T-cell (primary cell): ENCODE data around the gene AMDHD1. TPM values are rescaled to one million over a fixed set of nuclear protein-coding genes. Genes with fewer than 3 reads are reported as not detected.
A peak's percentile ranks its signal among the peaks of the same experiment; 100 is the strongest.

ENCODE experiments used
- ATAC-seq, 4 experiments: fragments of 200-7000 bp in 3 of 4; fragments of 150-1000 bp in 1 of 4; cut with Tn5 transposase; replicated peaks in 1 of 4; 1 replicate in 3 of 4; 2 replicates in 1 of 4; pipeline ENCODE4 v1.10.0; 2021; ENCODE audit warnings: moderate library complexity in 3 of 4, mild to moderate bottlenecking in 2 of 4, moderate number of reproducible peaks in 1 of 4
- CTCF ChIA-PET, 2 donors: fragments of 300-600 bp; sonication (Branson Sonifier 250); formaldehyde crosslinking; loops; one replicate each; lab custom pipeline; 2022; ENCODE audit warnings: antibody characterized with exemption in 2 of 2; lab: Charles Lee
- POLR2A ChIA-PET, 2 donors: fragments of 300-600 bp; sonication (Branson Sonifier 250); formaldehyde crosslinking; loops; one replicate each; lab custom pipeline; 2022; ENCODE audit warnings: antibody characterized with exemption in 2 of 2; lab: Charles Lee
- DNase-seq, 35 experiments: peaks; one replicate each; pipeline versions ENCODE4 v3.0.0 to v3.0.0-alpha.2; 2013 to 2023
- H3K27ac ChIP-seq: one replicate; pipeline ENCODE4 v1.5.1; 2013; ENCODE audit warnings: low read length
- H3K27me3 ChIP-seq, 2 experiments: replicated peaks in 1 of 2; 1 replicate in 1 of 2; 2 replicates in 1 of 2; pipeline versions ENCODE4 v1.6.1 to v1.7.0; 2013; ENCODE audit warnings: low read length in 1 of 2, mixed read lengths in 1 of 2; ENCODE audit not compliant: control insufficient read depth in 2 of 2, insufficient read depth in 2 of 2; ENCODE audit errors: extremely low read depth in 1 of 2
- H3K36me3 ChIP-seq, 2 donors: 1 replicate in 1 of 2; 2 replicates in 1 of 2; pipeline versions ENCODE4 v1.6.1 to v1.7.0; 2013; ENCODE audit warnings: low read length in 1 of 2; ENCODE audit not compliant: control insufficient read depth in 2 of 2, insufficient read depth in 1 of 2; ENCODE audit errors: extremely low read depth in 1 of 2
- H3K4me1 ChIP-seq, 2 experiments: 1 replicate in 1 of 2; 2 replicates in 1 of 2; pipeline versions ENCODE4 v1.6.1 to v1.7.0; 2013; ENCODE audit warnings: low read length in 2 of 2, mixed read lengths in 1 of 2; ENCODE audit not compliant: insufficient read depth in 2 of 2, control insufficient read depth in 1 of 2; ENCODE audit errors: extremely low read depth in 1 of 2
- H3K4me3 ChIP-seq, 2 donors: 1 replicate in 1 of 2; 2 replicates in 1 of 2; pipeline versions ENCODE4 v1.5.1 to v1.7.0; 2013; ENCODE audit warnings: mild to moderate bottlenecking in 2 of 2, low read length in 1 of 2, moderate library complexity in 1 of 2; ENCODE audit not compliant: control insufficient read depth in 1 of 2; ENCODE audit errors: extremely low read depth in 1 of 2
- H3K9me3 ChIP-seq: 2 replicates; pipeline ENCODE4 v1.7.0; 2013
- H3K27ac Mint-ChIP-seq, 2 donors: one replicate each; pipeline ENCODE4 v1.8.0; 2020 to 2021; ENCODE audit warnings: mild to moderate bottlenecking in 2 of 2, mixed read lengths in 2 of 2
- H3K27me3 Mint-ChIP-seq, 2 donors: one replicate each; pipeline ENCODE4 v1.8.0; 2021 to 2022; ENCODE audit warnings: mixed read lengths in 2 of 2
- H3K36me3 Mint-ChIP-seq: one replicate; pipeline ENCODE4 v1.8.0; 2021; ENCODE audit warnings: mixed read lengths
- H3K4me1 Mint-ChIP-seq, 3 donors: one replicate each; pipeline ENCODE4 v1.8.0; 2020 to 2022; ENCODE audit warnings: mixed read lengths in 3 of 3, mild to moderate bottlenecking in 1 of 3
- H3K4me3 Mint-ChIP-seq, 3 donors: one replicate each; pipeline ENCODE4 v1.8.0; 2020 to 2022; ENCODE audit warnings: mild to moderate bottlenecking in 3 of 3, mixed read lengths in 3 of 3, moderate library complexity in 3 of 3
- H3K9me3 Mint-ChIP-seq, 3 donors: one replicate each; pipeline ENCODE4 v1.8.0; 2020 to 2022; ENCODE audit warnings: mixed read lengths in 3 of 3
- WGBS: methylation state at CpG from one replicate; pipeline ENCODE4 v1.1.5; 2013; ENCODE audit warnings: missing lambda C conversion rate; ENCODE audit not compliant: insufficient coverage; 5-methylcytosine and 5-hydroxymethylcytosine counted together
- total RNA-seq, 35 experiments: library from RNA in 6 of 35; stranded (reverse) in 6 of 35; fragments of 120-200 nt in 1 of 35; gene quantifications; one replicate each; pipeline versions ENCODE4 v1.2.1 to v1.2.4 and lab custom pipeline; 2013 to 2026

Gene AMDHD1
- total RNA-seq, 5 donors from 2014 or later (not counting 1 experiment from before 2014, with no cell fraction given): 0.40 to 2.6 (median 1.2) TPM

- Mint-ChIP-seq H3K4me3 (peak overlapping the region; percentile 91 to 96 (median 94)), H3K9me3 (no peaks in the 10 kb centered on the region), H3K4me1 (peaks cover 5 to 12% (median 9%) of the 10 kb centered on the region in 3 donors), H3K36me3 (no peaks in the 10 kb centered on the region), H3K27ac (peak overlapping the region in 1 of 2 donors; percentile 73), H3K27me3 (no peaks in the 10 kb centered on the region)
- ChIA-PET POLR2A (no interaction called here), CTCF (interaction anchor here (0.9 to 3.4 kb wide), 6 partner anchors 9 to 573 kb away, joined by 3 to 16 read pairs (median 4); no protein-coding TSS in a partner anchor)
- Histone ChIP-seq H3K9me3 (no peaks in the 10 kb centered on the region), H3K36me3 (no peaks in the 10 kb centered on the region), H3K27ac (no peak overlapping the region), H3K4me1 (peaks cover 0 to 15% of the 10 kb centered on the region in 2 experiments), H3K4me3 (no peak overlapping the region), H3K27me3 (no peaks in the 10 kb centered on the region)
- ATAC-seq: no peak
- 87% methylated on average over 3 of the region's 10 CpGs for WGBS
- DNase-seq: no peak
These were observed 1.1 kb downstream of the AMDHD1 start for GRCh38 chr12:95944108-95944704.

DNA sequence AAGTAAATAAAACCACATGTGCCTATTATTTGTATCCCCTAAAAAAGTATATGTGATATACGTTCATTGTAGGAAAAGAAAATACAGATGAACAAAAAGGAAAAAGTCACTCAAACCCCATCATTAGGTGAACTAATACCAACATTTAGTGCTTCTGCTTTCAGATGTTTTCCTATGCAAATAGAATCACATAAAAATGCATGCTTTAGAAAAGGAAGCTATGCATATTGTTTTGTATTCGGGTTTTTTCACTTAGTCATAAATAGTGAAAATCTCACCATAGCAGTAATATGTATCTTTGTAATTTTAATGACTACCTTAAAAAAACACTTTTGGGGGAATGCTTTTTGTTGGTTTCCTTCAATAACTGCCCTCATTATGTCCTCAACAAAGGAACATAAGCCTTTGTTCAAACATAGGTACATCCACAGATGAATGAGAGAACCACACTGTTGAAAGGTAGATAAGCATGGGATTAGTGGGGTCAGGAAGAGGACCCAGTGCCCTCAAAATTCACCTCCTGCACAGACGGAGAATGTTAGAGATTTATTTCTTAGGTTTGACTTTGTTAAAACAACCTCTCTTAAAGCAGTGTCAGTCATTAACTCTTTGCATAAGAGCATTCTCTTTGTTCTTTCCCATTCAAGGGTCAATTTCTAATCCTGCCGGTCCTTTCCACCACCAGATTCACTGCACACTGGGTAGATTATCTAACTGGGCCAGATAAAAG, 6.5 kb downstream of the AMDHD1 start:
- Mint-ChIP-seq H3K4me1 (no peaks in the 10 kb centered on the region), H3K9me3 (peaks cover 0 to 4% (median 0%) of the 10 kb centered on the region in 3 donors), H3K4me3 (no peak overlapping the region), H3K27ac (no peak overlapping the region), H3K36me3 (no peaks in the 10 kb centered on the region), H3K27me3 (peaks cover 0 to 9% of the 10 kb centered on the region in 2 donors)
- no peak for ATAC-seq
- no peak for DNase-seq
- Histone ChIP-seq H3K36me3 (no peaks in the 10 kb centered on the region), H3K4me1 (no peaks in the 10 kb centered on the region), H3K4me3 (no peak overlapping the region), H3K27me3 (no peaks in the 10 kb centered on the region), H3K27ac (no peak overlapping the region), H3K9me3 (no peaks in the 10 kb centered on the region)
- ChIA-PET CTCF (interaction anchor here in 1 of 2 donors (0.7 kb wide), 1 partner anchor 49 kb away, joined by 3 read pairs; no protein-coding TSS in a partner anchor), POLR2A (no interaction called here)
- no CpG with 5 or more reads among the region's 4 CpGs for WGBS

- ChIA-PET CTCF (interaction anchor here (0.6 to 1.4 kb wide), 3 partner anchors 9 to 898 kb away, joined by 4 to 5 read pairs (median 5); partner anchors contain the start of genes CCDC38 (in 2 of the 2) and AMDHD1 (in 1 of the 2)), POLR2A (no interaction called here)
- DNase-seq: no peak
- Histone ChIP-seq H3K27ac (no peak overlapping the region), H3K4me1 (no peaks in the 10 kb centered on the region), H3K36me3 (no peaks in the 10 kb centered on the region), H3K4me3 (no peak overlapping the region), H3K27me3 (no peaks in the 10 kb centered on the region), H3K9me3 (no peaks in the 10 kb centered on the region)
- Mint-ChIP-seq H3K36me3 (no peaks in the 10 kb centered on the region), H3K9me3 (peaks cover 0 to 4% (median 0%) of the 10 kb centered on the region in 3 donors), H3K4me3 (no peak overlapping the region), H3K27me3 (peaks cover 0 to 9% of the 10 kb centered on the region in 2 donors), H3K4me1 (no peaks in the 10 kb centered on the region), H3K27ac (no peak overlapping the region)
- no peak for ATAC-seq
These were observed 8.4 kb downstream of the AMDHD1 start for GRCh38 chr12:95951515-95951914.

GRCh38 chr12:95953000-95953399, 9.9 kb downstream of the AMDHD1 start:
- Mint-ChIP-seq H3K27ac (no peak overlapping the region), H3K4me3 (no peak overlapping the region), H3K4me1 (no peaks in the 10 kb centered on the region), H3K9me3 (peaks cover 0 to 4% (median 0%) of the 10 kb centered on the region in 3 donors), H3K27me3 (peaks cover 0 to 9% of the 10 kb centered on the region in 2 donors), H3K36me3 (no peaks in the 10 kb centered on the region)
- no peak for ATAC-seq
- H3K4me1 ChIP-seq: no peaks in the 10 kb centered on the region
- H3K4me3 ChIP-seq: no peak overlapping the region
- no peaks in the 10 kb centered on the region for H3K27me3 ChIP-seq
- H3K36me3 ChIP-seq: no peaks in the 10 kb centered on the region
- H3K9me3 ChIP-seq: no peaks in the 10 kb centered on the region
- CTCF ChIA-PET: interaction anchor here (1.2 to 1.4 kb wide), 2 partner anchors 9 to 10 kb away, joined by 3 to 5 read pairs; partner anchors contain the start of genes AMDHD1 (in 1 of the 2) and CCDC38 (in 1 of the 2)
- no peak for DNase-seq
- H3K27ac ChIP-seq: no peak overlapping the region
- no CpG with 5 or more reads among the region's 1 CpG for WGBS
- POLR2A ChIA-PET: no interaction called here

DNA sequence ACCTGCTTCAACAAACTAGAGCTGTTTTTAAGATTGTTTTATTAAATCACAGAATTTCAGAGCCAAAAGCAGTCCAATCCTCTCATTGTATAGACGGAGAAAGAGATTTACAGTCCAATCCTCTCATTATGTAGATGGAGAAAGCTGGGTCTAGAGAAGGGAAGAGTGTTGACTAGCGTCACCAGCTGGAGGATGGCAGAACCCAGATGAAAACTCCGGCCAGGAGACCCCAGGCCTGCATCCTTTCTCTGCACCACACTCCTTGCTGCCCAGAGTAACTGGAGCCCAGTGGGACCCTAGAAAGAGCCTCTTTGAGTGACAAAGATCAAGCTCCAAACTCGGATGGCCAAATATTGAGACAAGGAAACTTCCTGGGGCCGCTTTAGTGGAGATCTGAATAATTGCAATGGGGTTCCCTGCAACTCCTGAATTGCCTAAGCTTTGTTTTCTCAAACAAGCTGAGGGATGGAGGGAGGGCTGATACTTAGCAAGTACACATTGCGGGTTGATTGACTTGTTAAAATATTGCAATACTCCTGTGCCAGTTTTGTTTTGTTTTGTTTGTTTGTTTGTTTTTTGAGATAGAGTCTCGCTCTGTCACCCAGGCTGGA, 12.5 kb downstream of the AMDHD1 start:
- Histone ChIP-seq H3K9me3 (no peaks in the 10 kb centered on the region), H3K4me1 (no peaks in the 10 kb centered on the region), H3K36me3 (no peaks in the 10 kb centered on the region), H3K4me3 (no peak overlapping the region), H3K27me3 (no peaks in the 10 kb centered on the region), H3K27ac (no peak overlapping the region)
- 67% methylated on average over 2 of the region's 7 CpGs for WGBS
- ChIA-PET POLR2A (interaction anchor here in 1 of 2 donors (0.6 kb wide), 1 partner anchor 38 kb away, joined by 5 read pairs; no protein-coding TSS in a partner anchor), CTCF (interaction anchor here in 1 of 2 donors (0.9 kb wide), 2 partner anchors 14 to 36 kb away, joined by 3 to 7 read pairs; no protein-coding TSS in a partner anchor)
- no peak for DNase-seq
- Mint-ChIP-seq H3K27ac (no peak overlapping the region), H3K4me3 (no peak overlapping the region), H3K4me1 (no peaks in the 10 kb centered on the region), H3K9me3 (peaks cover 0 to 4% (median 0%) of the 10 kb centered on the region in 3 donors), H3K27me3 (peaks cover 0 to 9% of the 10 kb centered on the region in 2 donors), H3K36me3 (no peaks in the 10 kb centered on the region)
- ATAC-seq: no peak

GRCh38 chr12:95956557-95957145, 13.5 kb downstream of the AMDHD1 start:
- no peak overlapping the region for H3K4me3 ChIP-seq
- H3K36me3 ChIP-seq: no peaks in the 10 kb centered on the region
- H3K27me3 ChIP-seq: no peaks in the 10 kb centered on the region
- POLR2A ChIA-PET: no interaction called here
- no peaks in the 10 kb centered on the region for H3K4me1 ChIP-seq
- CTCF ChIA-PET: no interaction called here
- ATAC-seq (no peak), DNase-seq (no peak)
- no peak overlapping the region for H3K4me3 Mint-ChIP-seq
- H3K27ac Mint-ChIP-seq: no peak overlapping the region
- peaks cover 0 to 2% of the 10 kb centered on the region in 2 donors for H3K27me3 Mint-ChIP-seq
- no peaks in the 10 kb centered on the region for H3K9me3 Mint-ChIP-seq
- 92% methylated on average over 25 of the region's 27 CpGs for WGBS
- no peaks in the 10 kb centered on the region for H3K9me3 ChIP-seq
- no peaks in the 10 kb centered on the region for H3K4me1 Mint-ChIP-seq
- no peak overlapping the region for H3K27ac ChIP-seq
- H3K36me3 Mint-ChIP-seq: no peaks in the 10 kb centered on the region
